HG03521 (cell line): ENCODE measurements around the gene GPATCH1.
"Not testable (repeated sequence)": the region's sequence is repeated elsewhere in the genome, so short reads cannot be mapped to it uniquely, and the experiment has no call there.

Experiments used
- ATAC-seq: cut with Tn5 transposase; IDR thresholded peaks from one replicate; pipeline ENCODE4 v1.9.1; 2021; ENCODE audit warnings: mild to moderate bottlenecking, moderate library complexity; ENCODE audit not compliant: unreplicated experiment

Gene GPATCH1

GRCh38 chr19:33110137-33110910, 29.3 kb downstream of the GPATCH1 start:
- no peak for ATAC-seq

GRCh38 chr19:33111587-33111986, 30.6 kb downstream of the GPATCH1 start:
- ATAC-seq, result no peak

GRCh38 chr19:33114312-33114711, 33.3 kb downstream of the GPATCH1 start:
- no peak for ATAC-seq

GRCh38 chr19:33117501-33117900, 36.5 kb downstream of the GPATCH1 start:
- no peak for ATAC-seq

- ATAC-seq, result no peak
Observed at GRCh38 chr19:33118643-33119042, 37.7 kb downstream of the GPATCH1 start.

- no peak for ATAC-seq
Observed at GRCh38 chr19:33124207-33125098, 43.5 kb downstream of the GPATCH1 start.

- no peak for ATAC-seq
Observed at GRCh38 chr19:33125929-33126388, 45.0 kb downstream of the GPATCH1 start.

GRCh38 chr19:33126712-33127111, 45.7 kb downstream of the GPATCH1 start:
- not testable (repeated sequence) for ATAC-seq

- ATAC-seq, result no peak
Observed at GRCh38 chr19:33129901-33130300, 48.9 kb downstream of the GPATCH1 start.

- ATAC-seq, result no peak
Observed at GRCh38 chr19:33130433-33130832, 49.5 kb downstream of the GPATCH1 start.

- ATAC-seq, result no peak
Observed at GRCh38 chr19:33132021-33132420, 51.0 kb downstream of the GPATCH1 start, which contains the start of gene WDR88. Gene WDR88, plus strand, starts transcription at chr19:33132114. Its CDS starts 56 bp downstream, at chr19:33132170.

- no peak for ATAC-seq
Observed at GRCh38 chr19:33132425-33132824, 51.4 kb downstream of the GPATCH1 start.

GRCh38 chr19:33133438-33134031, 52.6 kb downstream of the GPATCH1 start:
- ATAC-seq, result no peak

GRCh38 chr19:33134571-33135041, 53.6 kb downstream of the GPATCH1 start:
- no peak for ATAC-seq

GRCh38 chr19:33139165-33139564, 58.2 kb downstream of the GPATCH1 start:
- no peak for ATAC-seq

GRCh38 chr19:33143897-33144405, 63.0 kb downstream of the GPATCH1 start:
- ATAC-seq, result no peak

GRCh38 chr19:33146209-33146608, 65.2 kb downstream of the GPATCH1 start:
- no peak for ATAC-seq

GRCh38 chr19:33147538-33147937, 66.6 kb downstream of the GPATCH1 start:
- no peak for ATAC-seq

- no peak for ATAC-seq
Observed at GRCh38 chr19:33150852-33151518, 70.0 kb downstream of the GPATCH1 start.

- no peak for ATAC-seq
Observed at GRCh38 chr19:33152176-33152575, 71.2 kb downstream of the GPATCH1 start.
